GM12878 (cell line): ENCODE data around the gene POU6F2. TPM values are rescaled to one million over a fixed set of nuclear protein-coding genes. Genes with fewer than 3 reads are reported as not detected.

Experiments used
- ATAC-seq: fragments of 200-7000 bp; cut with Tn5 transposase; 3 replicates; pipeline ENCODE4 v1.9.1; 2020; ENCODE audit warnings: mild to moderate bottlenecking, moderate library complexity
- BruUV-seq: library from RNA; stranded (reverse); fragments of 400-500 nt; replicated peaks from 2 replicates; lab custom pipeline; 2021; lab: Mats Ljungman, UMichigan
- CTCF ChIA-PET: fragments of 300-600 bp; sonication (Branson Sonifier 250); formaldehyde crosslinking; extraction: SDS; loops from one replicate; lab custom pipeline; 2021; ENCODE audit warnings: inconsistent platforms; lab: Yijun Ruan, JAX
- POLR2A ChIA-PET: fragments of 350-600 bp; formaldehyde crosslinking; extraction: SDS; loops from one replicate; lab custom pipeline; 2021; ENCODE audit warnings: inconsistent platforms; lab: Charles Lee
- RAD21 ChIA-PET: fragments of 300-600 bp; sonication (Branson Sonifier 250); formaldehyde crosslinking; loops from one replicate; lab custom pipeline; 2023; ENCODE audit warnings: antibody characterized with exemption; ENCODE audit not compliant: unreplicated experiment; lab: Charles Lee
- SMC1A ChIA-PET: fragments of 300-600 bp; sonication (Branson Sonifier 250); formaldehyde crosslinking; loops from one replicate; lab custom pipeline; 2023; ENCODE audit not compliant: unreplicated experiment, uncharacterized antibody; lab: Charles Lee
- DNase-seq: peaks from one replicate; pipeline ENCODE4 v3.0.0-alpha.2; 2011; ENCODE audit warnings: low read depth, low spot score
- FAIRE-seq: peaks from 3 replicates; lab custom pipeline; 2011; peaks lifted over from hg19 to GRCh38; lab: Jason Lieb, UNC
- H2AFZ ChIP-seq: 2 replicates; pipeline ENCODE4 v1.6.0; 2011; ENCODE audit warnings: low read depth, low read length, control low read depth; ENCODE audit not compliant: control insufficient read depth
- H3K27ac ChIP-seq: 2 replicates; pipeline ENCODE4 v1.5.1; 2011; ENCODE audit warnings: control low read depth; ENCODE audit not compliant: control insufficient read depth, insufficient read depth
- H3K27me3 ChIP-seq, 2 experiments: replicated peaks in 1 of 2; 2 replicates each; pipeline versions ENCODE4 v1.6.0 to v1.6.1; 2011; ENCODE audit warnings: low read length in 1 of 2; ENCODE audit not compliant: control insufficient read depth in 2 of 2, insufficient read depth in 2 of 2
- H3K36me3 ChIP-seq, 2 experiments: 2 replicates each; pipeline ENCODE4 v1.5.1; 2011; ENCODE audit warnings: low read length in 1 of 2; ENCODE audit not compliant: control insufficient read depth in 2 of 2, insufficient read depth in 2 of 2
- H3K4me1 ChIP-seq: 2 replicates; pipeline ENCODE4 v1.6.1; 2011; ENCODE audit warnings: mild to moderate bottlenecking, low read length, moderate library complexity, mixed read lengths; ENCODE audit not compliant: control insufficient read depth, insufficient read depth
- H3K4me2 ChIP-seq: 2 replicates; pipeline ENCODE4 v1.6.0; 2011; ENCODE audit warnings: control low read depth; ENCODE audit not compliant: control insufficient read depth, insufficient read depth
- H3K4me3 ChIP-seq: fragments of 200-600 bp; sonication (generic); 2 replicates; pipeline ENCODE4 v1.5.1; 2016
- H3K79me2 ChIP-seq: 2 replicates; pipeline ENCODE4 v1.6.0; 2011; ENCODE audit warnings: low read length; ENCODE audit not compliant: control insufficient read depth, insufficient read depth
- H3K9ac ChIP-seq: 2 replicates; pipeline ENCODE4 v1.8.0; 2011; ENCODE audit warnings: low read length, control low read depth, mixed read lengths; ENCODE audit not compliant: control insufficient read depth, insufficient read depth
- H3K9me3 ChIP-seq: replicated peaks from 3 replicates; pipeline ENCODE4 v1.5.1; 2011; ENCODE audit warnings: mild to moderate bottlenecking, low read length; ENCODE audit not compliant: control insufficient read depth, insufficient read depth
- H4K20me1 ChIP-seq: 2 replicates; pipeline ENCODE4 v1.6.0; 2011; ENCODE audit not compliant: control insufficient read depth, insufficient read depth
- BCL3 ChIP-seq: IDR thresholded peaks from 2 replicates; pipeline ENCODE4 v1.6.1; 2011; ENCODE audit warnings: borderline replicate concordance, low read depth, mild to moderate bottlenecking, moderate library complexity, low read length; ENCODE audit not compliant: insufficient read depth, poor library complexity, severe bottlenecking
- CBX5 ChIP-seq: sonication (generic); IDR thresholded peaks from 2 replicates; pipeline ENCODE4 v1.6.1; 2016; ENCODE audit warnings: low read depth, moderate library complexity, mild to moderate bottlenecking, inconsistent platforms
- FOXM1 ChIP-seq: IDR thresholded peaks from 2 replicates; pipeline ENCODE4 v1.6.1; 2012; ENCODE audit warnings: low read depth, mild to moderate bottlenecking, inconsistent platforms, low read length, moderate library complexity
- KAT2A ChIP-seq: conservative IDR thresholded peaks from 2 replicates; pipeline ENCODE4 v1.6.1; 2011; ENCODE audit warnings: low read depth, low read length; ENCODE audit not compliant: control insufficient read depth
- KLF5 ChIP-seq: fragments of 450-650 bp; IDR thresholded peaks from 2 replicates; pipeline ENCODE4 v1.6.1; 2014; ENCODE audit warnings: mild to moderate bottlenecking; ENCODE audit not compliant: partially characterized antibody
- MLLT1 ChIP-seq: fragments of 450-650 bp; IDR thresholded peaks from 2 replicates; pipeline ENCODE4 v1.6.1; 2016; ENCODE audit warnings: mild to moderate bottlenecking
- MXI1 ChIP-seq: fragments of 150-350 bp; IDR thresholded peaks from 2 replicates; pipeline ENCODE4 v1.6.1; 2011; ENCODE audit warnings: low read depth, mild to moderate bottlenecking, inconsistent platforms, low read length, improper control_type of control experiment
- PAX8 ChIP-seq: fragments of 450-650 bp; IDR thresholded peaks from 2 replicates; pipeline ENCODE4 v1.6.1; 2017; ENCODE audit warnings: mild to moderate bottlenecking, moderate library complexity
- RAD51 ChIP-seq: fragments of 450-650 bp; IDR thresholded peaks from 2 replicates; pipeline ENCODE4 v1.6.1; 2016; ENCODE audit warnings: moderate library complexity, mild to moderate bottlenecking, inconsistent platforms
- RUNX3 ChIP-seq: IDR thresholded peaks from 2 replicates; pipeline ENCODE4 v1.6.1; 2012; ENCODE audit warnings: low read length, inconsistent platforms
- TCF12 ChIP-seq: IDR thresholded peaks from 2 replicates; pipeline ENCODE4 v1.6.1; 2011; ENCODE audit warnings: low read depth, mild to moderate bottlenecking, low read length
- WGBS: methylation state at CpG from one replicate; pipeline ENCODE4 v1.1.6; 2016; ENCODE audit warnings: low lambda C conversion rate; ENCODE audit not compliant: insufficient replicate concordance, insufficient coverage; ENCODE audit errors: missing lambda C conversion rate; 5-methylcytosine and 5-hydroxymethylcytosine counted together
- in situ Hi-C: fragments of 300-500 bp; cut with MboI; formaldehyde crosslinking; loops from 9 replicates; pipeline ENCODE4 v1.14.3; 2018; ENCODE audit warnings: mixed read lengths
- intact Hi-C: fragments of 100-400 bp; cut with micrococcal nuclease; formaldehyde crosslinking; loops from one replicate; pipeline ENCODE4 v1.14.2; 2022; ENCODE audit not compliant: unreplicated experiment
- polyA plus RNA-seq, 11 experiments: library from polyadenylated mRNA; depleted of rRNA in 4 of 11; unstranded in 6 of 11; stranded (reverse) in 5 of 11; fragments of >200 nt; fragmentation: Nextera tagmentation in 4 of 11; fragmentation: Illumina TruSeq in 1 of 11; extraction: Ambion mirVana in 4 of 11; extraction: Trizol in 1 of 11; gene quantifications; 1 replicate in 1 of 11; 2 replicates in 10 of 11; pipeline versions ENCODE4 v1.2.1 to v1.2.3, GENCODE V29; 2011 to 2016; ENCODE audit warnings: inconsistent platforms in 2 of 11, missing spikeins in 2 of 11, low read depth in 1 of 11
- total RNA-seq, 4 experiments: library from RNA; depleted of rRNA in 3 of 4; stranded (reverse); fragments of >200 nt in 3 of 4; fragmentation: Illumina TruSeq in 1 of 4; extraction: Trizol in 1 of 4; gene quantifications; 2 replicates each; pipeline versions ENCODE4 v1.2.1 to v1.2.3, GENCODE V29; 2013 to 2021

POU6F2 gene
- total and polyA plus RNA-seq, 10 of the 15 experiments (the other 5 are each of a cell fraction or from before 2014, with no cell fraction given), result 0.10 TPM; not detected in 9

GRCh38 chr7:39353615-39354376 lies 376.1 kb downstream of the POU6F2 start:
- FAIRE-seq (no peak), ATAC-seq (no peak), DNase-seq (no peak)
- no peak overlapping the region for H3K4me2 ChIP-seq
- BruUV-seq, result no TSS peak
- no peak overlapping the region for H3K9ac ChIP-seq
- H3K79me2 ChIP-seq, result no peaks in the 10 kb centered on the region
- H4K20me1 ChIP-seq, result no peaks in the 10 kb centered on the region; the same call in 1 of the 2 replicates
- ChIA-PET RAD21 (no interaction called here), SMC1A (interaction anchor here (0.6 to 3.4 kb wide), 3 partner anchors 13 to 115 kb away, joined by 3 to 11 read pairs (median 3); no protein-coding TSS in a partner anchor), POLR2A (interaction anchor here (0.6 kb wide), 1 partner anchor 26 kb away, joined by 3 read pairs; no protein-coding TSS in a partner anchor), CTCF (interaction anchor here (1.2 kb wide), 1 partner anchor 20 kb away, joined by 3 read pairs; no protein-coding TSS in a partner anchor)
- H3K4me3 ChIP-seq, result no peak overlapping the region
- intact Hi-C loops (no loop called here), in situ Hi-C loops (no loop called here)
- WGBS, result 56% methylated on average over 17 of the region's 17 CpGs
- no peaks in the 10 kb centered on the region for H3K9me3 ChIP-seq
- H3K27ac ChIP-seq, result no peak overlapping the region
- no peaks in the 10 kb centered on the region for H3K4me1 ChIP-seq
- no peaks in the 10 kb centered on the region for H3K36me3 ChIP-seq
- H2AFZ ChIP-seq, result no peak overlapping the region
- no peaks in the 10 kb centered on the region for H3K27me3 ChIP-seq
- no peak for TF ChIP-seq CBX5
- TF ChIP-seq KLF5, result no peak
- no peak for TF ChIP-seq RAD51
- TF ChIP-seq RUNX3, result no peak
- TF ChIP-seq BCL3, result no peak
- TF ChIP-seq KAT2A, result no peak
- no peak for TF ChIP-seq FOXM1
- TF ChIP-seq PAX8, result no peak
- TF ChIP-seq TCF12, result no peak
- TF ChIP-seq MLLT1, result no peak
- no peak for TF ChIP-seq MXI1
